Measurements from ENCODE around the gene EXOSC5. TPM values are rescaled to one million over a fixed set of nuclear protein-coding genes. Genes with fewer than 3 reads are reported as not detected.

The EXOSC5 gene
- total and polyA plus RNA-seq, 9 of the 15 experiments (the other 6 are each of a cell fraction or from before 2014, with no cell fraction given) = 10.9 to 75.5 (median 37.8) TPM

- POLR2A ChIA-PET = interaction anchor here (0.6 to 2.9 kb wide), 10 partner anchors 8 to 188 kb away, joined by 3 to 20 read pairs (median 4); partner anchors contain the start of gene TGFB1
- intact Hi-C loops (cut with micrococcal nuclease) (loop anchor here (10.0 kb wide), 1 partner anchor 71 kb away; the partner anchor contains the start of gene DMAC2), in situ Hi-C loops (cut with MboI) (no loop called here)
- peaks cover 27 to 40% of the 10 kb centered on the region in 2 experiments for H3K4me1 ChIP-seq (replicated peaks in 1 of 2; ENCODE audit: control insufficient read depth in 2 of 2, insufficient read depth in 2 of 2, low read length in 2 of 2)
- no peaks in the 10 kb centered on the region for H3K9me3 ChIP-seq (replicated peaks; ENCODE audit: control insufficient read depth, insufficient read depth, low read depth, low read length)
- no peak for ATAC-seq
- no peak for DNase-seq (ENCODE audit: extremely low read depth in 1 of 4, low spot score in 3 of 4)
- peak overlapping the region; percentile 80 for H3K4me3 ChIP-seq
- peak overlapping the region; percentile 98 for H2AFZ ChIP-seq (ENCODE audit: low read depth, low read length)
- no peaks in the 10 kb centered on the region for H3K27me3 ChIP-seq (ENCODE audit: control insufficient read depth in 2 of 2, insufficient read depth in 2 of 2, low read length in 2 of 2)
- H3K27ac ChIP-seq (ENCODE audit: extremely low read depth, low read depth, low read length) = peak overlapping the region; percentile 100
- CTCF ChIA-PET (ENCODE audit: low intra/inter-chr PET ratio) = no interaction called here
- peaks cover 4% of the 10 kb centered on the region; the same call in 2 of the 3 replicates for H3K36me3 ChIP-seq (ENCODE audit: control insufficient read depth, insufficient read depth, low read length)
- FAIRE-seq = no peak
- H3K9me1 ChIP-seq (ENCODE audit: control insufficient read depth, insufficient read depth, low read length) = no peaks in the 10 kb centered on the region
- peak overlapping the region; percentile 95 for H3K4me2 ChIP-seq (ENCODE audit: insufficient read depth, low read length)
- H3K9ac ChIP-seq (ENCODE audit: insufficient read depth in 1 of 2, low read depth in 2 of 2, low read length in 2 of 2) = peak overlapping the region; percentile 97 to 99
- no peaks in the 10 kb centered on the region for H4K20me1 ChIP-seq (replicated peaks; ENCODE audit: control insufficient read depth, insufficient read depth, low read length)
- peaks cover 37% of the 10 kb centered on the region for H3K79me2 ChIP-seq (ENCODE audit: control insufficient read depth, insufficient read depth, low read length)
- 10% methylated on average over 5 of the region's 6 CpGs for WGBS (ENCODE audit: insufficient coverage, low coverage, missing lambda C conversion rate)
- no TSS peak for BruUV-seq (replicated peaks)
- TF ChIP-seq ERF (CRISPR knock-in tag; IDR thresholded peaks at IDR 0.05) = peak; percentile 36; the same call in 1 of the 2 replicates
- no peak for TF ChIP-seq MNT (conservative IDR thresholded peaks at IDR 0.05)
- no peak for TF ChIP-seq NR4A1 (CRISPR knock-in tag; IDR thresholded peaks at IDR 0.05)
- 0 out of 2 replicates have a peak, but pooled peaks have one; percentile 20 for TF ChIP-seq NR4A1 (tag; IDR thresholded peaks at IDR 0.05)
- TF ChIP-seq TEAD1 (CRISPR knock-in tag; IDR thresholded peaks at IDR 0.05) = no peak
- TF ChIP-seq NFATC3 (IDR thresholded peaks at IDR 0.05) = no peak
- 0 out of 2 replicates have a peak, but pooled peaks have one; percentile 18 for TF ChIP-seq DPF2 (IDR thresholded peaks at IDR 0.05)
- TF ChIP-seq, protein P1, sequence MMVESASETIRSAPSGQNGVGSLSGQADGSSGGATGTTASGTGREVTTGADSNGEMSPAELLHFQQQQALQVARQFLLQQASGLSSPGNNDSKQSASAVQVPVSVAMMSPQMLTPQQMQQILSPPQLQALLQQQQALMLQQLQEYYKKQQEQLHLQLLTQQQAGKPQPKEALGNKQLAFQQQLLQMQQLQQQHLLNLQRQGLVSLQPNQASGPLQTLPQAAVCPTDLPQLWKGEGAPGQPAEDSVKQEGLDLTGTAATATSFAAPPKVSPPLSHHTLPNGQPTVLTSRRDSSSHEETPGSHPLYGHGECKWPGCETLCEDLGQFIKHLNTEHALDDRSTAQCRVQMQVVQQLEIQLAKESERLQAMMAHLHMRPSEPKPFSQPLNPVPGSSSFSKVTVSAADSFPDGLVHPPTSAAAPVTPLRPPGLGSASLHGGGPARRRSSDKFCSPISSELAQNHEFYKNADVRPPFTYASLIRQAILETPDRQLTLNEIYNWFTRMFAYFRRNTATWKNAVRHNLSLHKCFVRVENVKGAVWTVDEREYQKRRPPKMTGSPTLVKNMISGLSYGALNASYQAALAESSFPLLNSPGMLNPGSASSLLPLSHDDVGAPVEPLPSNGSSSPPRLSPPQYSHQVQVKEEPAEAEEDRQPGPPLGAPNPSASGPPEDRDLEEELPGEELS (CRISPR knock-in tag; IDR thresholded peaks at IDR 0.05; ENCODE audit: borderline replicate concordance) = 0 out of 2 replicates have a peak, but pooled peaks have one; percentile 66
- TF ChIP-seq PHF21A (IDR thresholded peaks at IDR 0.05; ENCODE audit: borderline replicate concordance, low read depth) = no peak
- TF ChIP-seq SAP30 (IDR thresholded peaks at IDR 0.05; ENCODE audit: borderline replicate concordance, insufficient read depth, low read depth, low read length, poor library complexity, severe bottlenecking) = no peak
- no peak for TF ChIP-seq ZNF655 (CRISPR knock-in tag; IDR thresholded peaks at IDR 0.05)
- TF ChIP-seq ZNF41 (CRISPR knock-in tag; conservative IDR thresholded peaks at IDR 0.05) = 0 out of 2 replicates have a peak, but pooled peaks have one; percentile 44
- TF ChIP-seq ETV5 (CRISPR knock-in tag; IDR thresholded peaks at IDR 0.05; ENCODE audit: low read depth) = peak; percentile 31; the same call in 1 of the 2 replicates
- 0 out of 2 replicates have a peak, but pooled peaks have one; percentile 21 for TF ChIP-seq ZNF75A (CRISPR knock-in tag; IDR thresholded peaks at IDR 0.05)
- no peak for TF ChIP-seq CBX2 (IDR thresholded peaks at IDR 0.05; ENCODE audit: insufficient read depth, low read length, poor library complexity, severe bottlenecking)
- TF ChIP-seq, protein P2, sequence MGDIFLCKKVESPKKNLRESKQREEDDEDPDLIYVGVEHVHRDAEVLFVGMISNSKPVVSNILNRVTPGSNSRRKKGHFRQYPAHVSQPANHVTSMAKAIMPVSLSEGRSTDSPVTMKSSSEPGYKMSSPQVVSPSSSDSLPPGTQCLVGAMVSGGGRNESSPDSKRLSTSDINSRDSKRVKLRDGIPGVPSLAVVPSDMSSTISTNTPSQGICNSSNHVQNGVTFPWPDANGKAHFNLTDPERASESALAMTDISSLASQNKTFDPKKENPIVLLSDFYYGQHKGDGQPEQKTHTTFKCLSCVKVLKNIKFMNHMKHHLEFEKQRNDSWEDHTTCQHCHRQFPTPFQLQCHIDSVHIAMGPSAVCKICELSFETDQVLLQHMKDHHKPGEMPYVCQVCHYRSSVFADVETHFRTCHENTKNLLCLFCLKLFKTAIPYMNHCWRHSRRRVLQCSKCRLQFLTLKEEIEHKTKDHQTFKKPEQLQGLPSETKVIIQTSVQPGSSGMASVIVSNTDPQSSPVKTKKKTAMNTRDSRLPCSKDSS (IDR thresholded peaks at IDR 0.05; ENCODE audit: low read depth, partially characterized antibody) = no peak
Observed at GRCh38 chr19:41363371-41363752, 33.8 kb downstream of the EXOSC5 start.
